IgD-negative memory B cell (primary cell): ENCODE measurements around the gene CD200. TPM values are rescaled to one million over a fixed set of nuclear protein-coding genes. Genes with fewer than 3 reads are reported as not detected.

Experiments used
- polyA plus RNA-seq: library from polyadenylated mRNA; unstranded; fragments of 300-500 nt; fragmentation: Illumina TruSeq; gene quantifications from one replicate; pipeline ENCODE4 v1.2.3, GENCODE V29; 2021

CD200 gene
- polyA plus RNA-seq, 1 donor from 2014 or later: 40.9 TPM

Other genes starting within 250 kb of the CD200 start
- 0.50 TPM for gene C3orf52, start 246.8 kb upstream of the CD200 start, polyA plus RNA-seq
- gene GCSAM, start 199.9 kb upstream of the CD200 start, polyA plus RNA-seq: 34.0 TPM
- not detected for gene SLC9C1, start 38.9 kb upstream of the CD200 start, polyA plus RNA-seq
- 85.4 TPM for gene BTLA, start 166.3 kb downstream of the CD200 start, polyA plus RNA-seq
- 61.7 TPM for gene ATG3, start 228.8 kb downstream of the CD200 start, polyA plus RNA-seq
- 28.0 TPM for gene SLC35A5, start 228.9 kb downstream of the CD200 start, polyA plus RNA-seq